ENCODE results near the gene PDE6G. TPM values are rescaled to one million over a fixed set of nuclear protein-coding genes. Genes with fewer than 3 reads are reported as not detected.
A peak's percentile ranks its signal among the peaks of the same experiment; 100 is the strongest.

Gene PDE6G
- total and polyA plus RNA-seq, 2 of the 4 experiments (the other 2 are of a cell fraction) = 2.7 TPM; not detected in 1

DNA sequence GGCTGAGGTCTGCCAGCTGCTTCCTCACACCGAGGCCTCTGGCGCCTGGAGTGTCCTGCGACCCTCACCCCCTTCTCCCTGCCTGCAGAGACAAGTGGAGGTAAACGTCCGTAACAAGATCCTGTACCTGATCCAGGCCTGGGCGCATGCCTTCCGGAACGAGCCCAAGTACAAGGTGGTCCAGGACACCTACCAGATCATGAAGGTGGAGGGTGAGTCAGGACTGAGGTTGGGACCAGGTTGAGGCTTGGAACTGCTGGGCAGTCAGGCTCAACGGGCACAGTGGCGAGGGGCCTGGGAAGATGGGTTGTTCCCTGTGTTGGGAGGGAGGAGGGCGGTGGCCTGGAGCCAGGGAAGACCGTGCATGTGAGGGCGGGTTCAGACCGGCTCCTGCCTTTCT lies 32.3 kb upstream of the PDE6G start:
- DNase-seq = no peak
- ATAC-seq (ENCODE audit: low read depth) = no peak
- no peak overlapping the region for H3K56ac ChIP-seq (ENCODE audit: extremely low read depth, insufficient read depth, low read length)
- no peak overlapping the region for H3K4ac ChIP-seq (ENCODE audit: low read depth, low read length)
- POLR2A ChIA-PET (ENCODE audit: unreplicated experiment) = no interaction called here
- BruUV-seq (replicated peaks) = no TSS peak
- H3K36me3 ChIP-seq (ENCODE audit: control insufficient read depth, insufficient read depth, low read length) = peaks cover 74% of the 10 kb centered on the region
- H2BK5ac ChIP-seq (ENCODE audit: low read depth, low read length, poor library complexity, severe bottlenecking) = no peak overlapping the region
- H2BK15ac ChIP-seq (ENCODE audit: low read depth, low read length) = no peak overlapping the region
- H2AFZ ChIP-seq (replicated peaks; ENCODE audit: low read length, poor library complexity) = peak overlapping the region; percentile 63
- H3K4me2 ChIP-seq (ENCODE audit: low read depth, low read length) = no peak overlapping the region
- CTCF ChIA-PET = no interaction called here
- H3K14ac ChIP-seq (replicated peaks; ENCODE audit: low read depth, low read length) = no peak overlapping the region
- no peak overlapping the region for H3K9ac ChIP-seq (ENCODE audit: low read depth, low read length)
- peaks cover 93% of the 10 kb centered on the region for H4K20me1 ChIP-seq (ENCODE audit: insufficient read depth, low read length)
- in situ Hi-C loops (cut with MboI; ENCODE audit: low sequenced_read_pairs) = no loop called here
- 90% methylated on average over 4 of the region's 14 CpGs; no CpG with 5 or more reads in 1 of the 2 experiments for WGBS, 2 experiments (ENCODE audit: extremely low coverage in 2 of 2, insufficient read length in 1 of 2)
- H4K8ac ChIP-seq (ENCODE audit: low read depth in 2 of 2, low read length in 2 of 2) = no peak overlapping the region
- no peak overlapping the region for H4K5ac ChIP-seq (ENCODE audit: low read depth, low read length)
- peaks cover 3% of the 10 kb centered on the region; the same call in 1 of the 2 replicates for H3K9me1 ChIP-seq (ENCODE audit: insufficient read depth, low read length)
- H3K23ac ChIP-seq (ENCODE audit: low read depth, low read length) = no peak overlapping the region
- H3K27me3 ChIP-seq (ENCODE audit: control insufficient read depth, insufficient read depth, low read length) = no peaks in the 10 kb centered on the region
- H3K9me3 ChIP-seq (ENCODE audit: control insufficient read depth, insufficient read depth, low read length) = no peaks in the 10 kb centered on the region
- dilution Hi-C loops (cut with HindIII; ENCODE audit: low sequenced_read_pairs, unreplicated experiment) = no loop called here
- H3K18ac ChIP-seq (ENCODE audit: low read depth, low read length) = no peak overlapping the region
- H3K4me3 ChIP-seq (ENCODE audit: insufficient read depth, low read depth, low read length) = no peak overlapping the region
- no peak overlapping the region for H4K91ac ChIP-seq (ENCODE audit: insufficient read depth, low read depth, low read length)
- H2BK20ac ChIP-seq (ENCODE audit: low read depth, low read length) = no peak overlapping the region
- H2BK120ac ChIP-seq (ENCODE audit: low read depth, low read length) = no peak overlapping the region
- no peak overlapping the region for H2AK9ac ChIP-seq (replicated peaks; ENCODE audit: low read depth, low read length, poor library complexity)
- H3K79me1 ChIP-seq (ENCODE audit: low read depth in 1 of 2, low read length in 2 of 2) = peaks cover 14 to 63% of the 10 kb centered on the region in 2 experiments
- H2AK5ac ChIP-seq (ENCODE audit: low read depth, low read length) = no peak overlapping the region
- TF ChIP-seq, protein P1, sequence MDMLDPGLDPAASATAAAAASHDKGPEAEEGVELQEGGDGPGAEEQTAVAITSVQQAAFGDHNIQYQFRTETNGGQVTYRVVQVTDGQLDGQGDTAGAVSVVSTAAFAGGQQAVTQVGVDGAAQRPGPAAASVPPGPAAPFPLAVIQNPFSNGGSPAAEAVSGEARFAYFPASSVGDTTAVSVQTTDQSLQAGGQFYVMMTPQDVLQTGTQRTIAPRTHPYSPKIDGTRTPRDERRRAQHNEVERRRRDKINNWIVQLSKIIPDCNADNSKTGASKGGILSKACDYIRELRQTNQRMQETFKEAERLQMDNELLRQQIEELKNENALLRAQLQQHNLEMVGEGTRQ (IDR thresholded peaks at IDR 0.05; ENCODE audit: low read depth, low read length) = no peak
- TF ChIP-seq MAFK (IDR thresholded peaks at IDR 0.05; ENCODE audit: low read depth, low read length) (no peak), CHD1 (IDR thresholded peaks at IDR 0.05; ENCODE audit: low read depth, low read length) (no peak), MAZ (IDR thresholded peaks at IDR 0.05; ENCODE audit: borderline replicate concordance, low read depth, low read length) (no peak), POLR2A (IDR thresholded peaks at IDR 0.05; ENCODE audit: low read depth, low read length) (no peak), RFX5 (IDR thresholded peaks at IDR 0.05; ENCODE audit: low read depth, low read length) (no peak), RCOR1 (IDR thresholded peaks at IDR 0.05; ENCODE audit: insufficient replicate concordance, low read length) (no peak), CEBPB (IDR thresholded peaks at IDR 0.05; ENCODE audit: low read depth, low read length) (no peak)
- TF ChIP-seq, protein P2, sequence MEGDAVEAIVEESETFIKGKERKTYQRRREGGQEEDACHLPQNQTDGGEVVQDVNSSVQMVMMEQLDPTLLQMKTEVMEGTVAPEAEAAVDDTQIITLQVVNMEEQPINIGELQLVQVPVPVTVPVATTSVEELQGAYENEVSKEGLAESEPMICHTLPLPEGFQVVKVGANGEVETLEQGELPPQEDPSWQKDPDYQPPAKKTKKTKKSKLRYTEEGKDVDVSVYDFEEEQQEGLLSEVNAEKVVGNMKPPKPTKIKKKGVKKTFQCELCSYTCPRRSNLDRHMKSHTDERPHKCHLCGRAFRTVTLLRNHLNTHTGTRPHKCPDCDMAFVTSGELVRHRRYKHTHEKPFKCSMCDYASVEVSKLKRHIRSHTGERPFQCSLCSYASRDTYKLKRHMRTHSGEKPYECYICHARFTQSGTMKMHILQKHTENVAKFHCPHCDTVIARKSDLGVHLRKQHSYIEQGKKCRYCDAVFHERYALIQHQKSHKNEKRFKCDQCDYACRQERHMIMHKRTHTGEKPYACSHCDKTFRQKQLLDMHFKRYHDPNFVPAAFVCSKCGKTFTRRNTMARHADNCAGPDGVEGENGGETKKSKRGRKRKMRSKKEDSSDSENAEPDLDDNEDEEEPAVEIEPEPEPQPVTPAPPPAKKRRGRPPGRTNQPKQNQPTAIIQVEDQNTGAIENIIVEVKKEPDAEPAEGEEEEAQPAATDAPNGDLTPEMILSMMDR (conservative IDR thresholded peaks at IDR 0.05; ENCODE audit: low read depth, low read length) = no peak
- no peak overlapping the region for H3K27ac ChIP-seq (ENCODE audit: insufficient read depth, low read length)
- intact Hi-C loops (cut with micrococcal nuclease) = no loop called here
- H3K4me1 ChIP-seq (ENCODE audit: control insufficient read depth, insufficient read depth, low read length) = peaks cover 10% of the 10 kb centered on the region
